GM12875 (cell line): ENCODE measurements around the gene EPHA3.

Experiments
- H3K4me3 ChIP-seq: one replicate; pipeline ENCODE4 v1.5.1; 2011; ENCODE audit warnings: low read depth, low read length, control low read depth
- TF ChIP-seq, protein P1 (sequence below): IDR thresholded peaks from 2 replicates; pipeline ENCODE4 v1.5.1; 2011; ENCODE audit warnings: low read depth, mild to moderate bottlenecking, control low read depth, inconsistent platforms, low read length, moderate library complexity, borderline replicate concordance; ENCODE audit not compliant: insufficient read depth

The EPHA3 gene

DNA sequence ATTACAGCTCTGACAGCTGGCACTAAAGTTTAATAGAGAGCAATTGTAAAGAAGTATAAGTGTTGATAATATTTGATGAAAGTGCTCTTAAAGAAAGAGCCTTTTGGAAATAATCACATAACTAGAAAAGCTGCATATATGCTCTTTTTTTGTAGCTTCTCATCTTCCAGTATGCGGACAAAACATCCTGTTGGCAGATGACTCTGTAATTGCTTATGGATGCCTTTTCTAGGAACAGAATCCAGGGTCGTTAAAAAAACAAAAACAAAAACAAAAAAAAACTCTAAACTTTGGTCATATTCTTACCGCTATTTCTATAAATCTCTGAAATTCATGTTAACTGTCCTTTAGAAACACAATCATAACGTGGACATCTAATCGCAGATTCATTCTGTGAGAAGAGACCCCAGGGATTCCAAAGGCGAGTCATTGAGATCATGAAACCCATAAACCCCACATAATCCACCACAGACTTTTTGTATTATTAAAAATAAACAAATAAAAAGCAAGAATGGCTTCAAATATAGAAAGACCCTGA is 109.8 kb downstream of the EPHA3 start:
- no peak overlapping the region for H3K4me3 ChIP-seq
- TF ChIP-seq, protein P1, sequence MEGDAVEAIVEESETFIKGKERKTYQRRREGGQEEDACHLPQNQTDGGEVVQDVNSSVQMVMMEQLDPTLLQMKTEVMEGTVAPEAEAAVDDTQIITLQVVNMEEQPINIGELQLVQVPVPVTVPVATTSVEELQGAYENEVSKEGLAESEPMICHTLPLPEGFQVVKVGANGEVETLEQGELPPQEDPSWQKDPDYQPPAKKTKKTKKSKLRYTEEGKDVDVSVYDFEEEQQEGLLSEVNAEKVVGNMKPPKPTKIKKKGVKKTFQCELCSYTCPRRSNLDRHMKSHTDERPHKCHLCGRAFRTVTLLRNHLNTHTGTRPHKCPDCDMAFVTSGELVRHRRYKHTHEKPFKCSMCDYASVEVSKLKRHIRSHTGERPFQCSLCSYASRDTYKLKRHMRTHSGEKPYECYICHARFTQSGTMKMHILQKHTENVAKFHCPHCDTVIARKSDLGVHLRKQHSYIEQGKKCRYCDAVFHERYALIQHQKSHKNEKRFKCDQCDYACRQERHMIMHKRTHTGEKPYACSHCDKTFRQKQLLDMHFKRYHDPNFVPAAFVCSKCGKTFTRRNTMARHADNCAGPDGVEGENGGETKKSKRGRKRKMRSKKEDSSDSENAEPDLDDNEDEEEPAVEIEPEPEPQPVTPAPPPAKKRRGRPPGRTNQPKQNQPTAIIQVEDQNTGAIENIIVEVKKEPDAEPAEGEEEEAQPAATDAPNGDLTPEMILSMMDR, result no peak

DNA sequence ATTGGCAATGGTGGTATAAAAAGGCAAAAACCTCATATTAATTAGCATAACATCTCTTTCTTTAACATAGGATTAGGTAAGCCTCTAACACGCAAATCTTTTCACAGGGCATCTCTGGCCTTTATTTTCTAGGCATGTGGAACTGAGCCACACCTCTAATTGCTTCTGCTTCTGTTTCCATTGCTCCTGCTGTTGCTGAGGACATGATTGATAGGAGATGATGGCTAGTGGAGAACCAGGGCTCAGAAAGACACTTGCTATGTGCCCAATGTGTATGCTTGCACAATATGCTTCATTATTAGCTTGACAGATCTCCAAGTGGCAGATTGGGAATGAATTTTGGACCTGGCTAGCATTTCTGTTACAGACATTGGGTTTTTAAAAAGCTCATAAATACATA is 114.5 kb downstream of the EPHA3 start:
- TF ChIP-seq, protein P1, result no peak
- H3K4me3 ChIP-seq, result no peak overlapping the region

DNA sequence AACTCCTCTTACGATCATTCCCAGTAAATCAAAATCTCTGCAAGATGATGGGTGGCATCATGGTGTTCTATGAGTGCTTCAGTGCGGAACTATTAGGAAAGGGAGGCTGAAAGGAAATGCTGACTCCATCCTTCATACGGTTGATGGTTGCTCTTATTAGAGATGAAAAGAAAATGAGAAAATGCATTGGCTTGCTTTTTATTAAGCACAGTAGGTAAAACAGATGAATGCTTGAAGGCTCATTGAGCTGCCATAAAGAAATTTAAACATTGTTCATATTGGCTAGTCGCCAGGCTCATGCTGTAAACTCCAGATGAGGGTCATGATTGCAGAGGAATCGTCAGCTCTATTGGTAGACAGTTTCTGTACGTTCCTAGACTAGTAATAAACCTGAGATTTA is 115.8 kb downstream of the EPHA3 start:
- H3K4me3 ChIP-seq, result no peak overlapping the region
- TF ChIP-seq, protein P1, result no peak

DNA sequence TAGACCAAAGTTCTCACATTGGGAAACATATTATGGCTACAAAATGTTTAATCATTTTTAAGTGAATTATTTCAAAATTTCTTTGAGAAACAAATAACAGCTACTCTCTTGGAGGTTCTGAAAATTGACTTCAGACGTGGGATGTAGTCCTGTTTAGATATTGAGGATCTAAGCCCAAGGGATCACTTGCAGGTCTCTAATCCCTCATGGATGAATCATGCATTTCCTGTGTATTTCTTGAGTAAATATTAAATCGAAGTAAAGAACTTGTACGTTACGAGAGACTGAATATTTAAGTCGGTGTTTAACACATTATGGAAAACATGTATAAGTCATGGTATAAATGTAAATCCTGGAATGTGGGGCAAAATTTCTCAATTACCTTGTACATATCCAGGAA is 119.8 kb downstream of the EPHA3 start:
- no peak overlapping the region for H3K4me3 ChIP-seq
- TF ChIP-seq, protein P1, result no peak

DNA sequence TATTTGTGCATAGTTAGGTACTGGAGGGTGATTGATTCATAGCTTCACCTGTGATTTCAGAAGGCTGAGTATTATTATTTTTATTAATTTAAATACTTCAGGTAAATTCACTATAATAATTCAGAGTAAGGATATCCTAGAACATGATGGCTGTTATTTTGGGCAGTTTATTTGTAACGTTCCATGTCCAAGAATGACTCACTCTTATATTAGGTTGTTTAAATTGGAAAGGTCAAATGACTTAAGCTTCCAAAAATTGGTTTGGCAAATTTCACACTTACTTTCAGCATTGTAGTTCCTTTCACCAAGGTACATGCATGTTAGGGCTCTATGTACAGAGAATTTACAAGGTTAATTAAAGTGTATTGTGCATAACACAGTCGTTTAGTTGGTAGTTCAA is 120.2 kb downstream of the EPHA3 start:
- TF ChIP-seq, protein P1, result no peak
- no peak overlapping the region for H3K4me3 ChIP-seq

DNA sequence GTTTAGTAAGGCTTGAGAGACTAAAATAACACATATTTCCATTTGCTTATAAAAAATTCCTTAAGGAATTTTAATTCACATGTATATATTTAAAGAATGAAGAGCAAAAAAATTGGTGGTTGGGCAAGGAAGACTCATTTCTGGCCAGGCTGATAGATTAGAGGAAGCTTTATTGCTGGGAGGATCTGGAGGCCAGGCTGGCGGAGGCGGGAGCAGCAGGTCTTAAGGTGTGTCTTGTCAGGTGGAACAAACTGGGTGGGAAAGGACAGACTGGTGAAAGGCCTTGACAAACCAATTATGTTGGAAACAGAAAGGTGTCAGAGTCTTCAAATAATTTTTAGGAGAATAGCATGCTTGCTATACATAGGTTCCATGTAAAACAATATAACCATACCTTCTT is 124.7 kb downstream of the EPHA3 start:
- TF ChIP-seq, protein P1, result no peak
- H3K4me3 ChIP-seq, result no peak overlapping the region

DNA sequence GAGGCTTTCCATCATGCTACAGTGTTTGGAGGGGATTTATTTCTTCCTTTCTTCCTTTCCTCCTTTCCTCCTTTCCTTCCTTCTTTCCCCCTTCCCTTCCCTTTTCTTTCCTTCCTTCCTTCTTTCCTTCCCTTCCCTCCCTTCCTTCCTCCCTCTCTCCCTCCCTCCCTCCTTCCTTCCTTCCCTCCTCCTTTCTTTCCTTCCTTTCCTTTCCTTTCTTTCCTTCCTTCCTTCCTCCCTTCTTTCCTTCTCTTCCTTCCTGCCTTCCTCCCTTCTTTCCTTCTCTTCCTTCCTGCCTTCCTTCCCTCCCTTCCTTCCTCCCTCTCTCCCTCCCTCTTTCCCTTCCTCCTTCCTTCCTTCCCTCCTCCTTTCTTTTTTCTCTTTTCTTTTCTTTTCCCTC is 127.2 kb downstream of the EPHA3 start:
- H3K4me3 ChIP-seq, result no peak overlapping the region
- TF ChIP-seq, protein P1, result no peak
